Activated T-cell treated with anti-CD3 and anti-CD28 coated beads, Interleukin-2, amount 50 U/mL, for 48 hours (primary cell): Measurements from ENCODE around the gene TACR1.
"Not testable (repeated sequence)": the region's sequence is repeated elsewhere in the genome, so short reads cannot be mapped to it uniquely, and the experiment has no call there.

Source experiments
- DNase-seq, 2 experiments: peaks; one replicate each; pipeline ENCODE4 v3.0.0-alpha.2; 2020

The TACR1 gene, protein sequence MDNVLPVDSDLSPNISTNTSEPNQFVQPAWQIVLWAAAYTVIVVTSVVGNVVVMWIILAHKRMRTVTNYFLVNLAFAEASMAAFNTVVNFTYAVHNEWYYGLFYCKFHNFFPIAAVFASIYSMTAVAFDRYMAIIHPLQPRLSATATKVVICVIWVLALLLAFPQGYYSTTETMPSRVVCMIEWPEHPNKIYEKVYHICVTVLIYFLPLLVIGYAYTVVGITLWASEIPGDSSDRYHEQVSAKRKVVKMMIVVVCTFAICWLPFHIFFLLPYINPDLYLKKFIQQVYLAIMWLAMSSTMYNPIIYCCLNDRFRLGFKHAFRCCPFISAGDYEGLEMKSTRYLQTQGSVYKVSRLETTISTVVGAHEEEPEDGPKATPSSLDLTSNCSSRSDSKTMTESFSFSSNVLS

DNA sequence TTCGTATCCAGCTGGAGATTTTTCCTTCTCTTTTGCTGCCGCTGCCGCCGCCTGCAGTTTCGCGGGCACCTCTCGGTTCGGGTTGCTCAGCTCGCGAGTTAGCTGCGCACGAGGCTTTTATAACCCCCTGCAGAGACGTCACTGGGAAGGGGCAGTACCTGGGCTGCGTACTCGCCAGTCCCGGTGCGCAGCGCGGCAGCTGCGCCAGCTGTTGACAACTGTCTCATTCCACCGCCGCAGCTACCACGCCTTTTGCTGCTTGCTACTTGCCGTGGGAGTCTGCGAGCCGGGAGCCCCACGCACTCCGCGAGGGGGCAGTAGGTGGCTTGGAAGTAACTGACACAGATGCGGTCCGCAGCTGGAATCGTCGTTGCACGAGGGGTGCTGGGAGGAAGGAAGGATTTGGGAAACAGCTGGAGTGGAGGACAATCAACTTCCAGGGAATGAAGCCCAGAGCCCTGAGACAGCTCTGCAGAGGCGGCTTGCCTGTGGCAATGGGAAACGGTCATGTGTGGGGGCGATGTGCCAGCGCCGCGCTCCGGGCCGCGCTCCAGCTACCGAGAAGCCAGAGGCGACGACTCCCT is at the start of gene TACR1:
TACR1 (minus strand) TSS at position 93 of the 584 bp plus-strand sequence. CDS start 586 bp downstream, outside the sequence.
- peak; percentile 64 to 69 for DNase-seq

DNA sequence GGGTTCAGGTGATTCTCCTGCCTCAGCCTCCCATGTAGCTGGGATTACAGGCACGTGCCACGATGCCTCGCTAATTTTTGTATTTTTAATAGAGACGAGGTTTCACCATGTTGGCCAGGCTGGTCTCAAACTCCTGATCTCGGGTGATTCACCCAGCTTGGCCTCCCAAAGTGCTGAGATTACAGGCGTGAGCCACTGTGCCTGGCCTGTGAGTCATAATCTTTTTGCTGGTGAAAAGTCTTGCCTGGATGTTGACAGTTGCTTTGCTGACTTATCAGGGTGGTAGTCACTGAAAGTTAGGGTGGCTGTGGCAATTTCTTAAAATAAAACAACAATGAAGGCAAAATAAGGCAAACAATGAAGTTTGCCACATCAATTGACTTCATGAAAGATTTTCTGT is 49.3 kb upstream of the TACR1 start:
- not testable (repeated sequence) for DNase-seq

DNA sequence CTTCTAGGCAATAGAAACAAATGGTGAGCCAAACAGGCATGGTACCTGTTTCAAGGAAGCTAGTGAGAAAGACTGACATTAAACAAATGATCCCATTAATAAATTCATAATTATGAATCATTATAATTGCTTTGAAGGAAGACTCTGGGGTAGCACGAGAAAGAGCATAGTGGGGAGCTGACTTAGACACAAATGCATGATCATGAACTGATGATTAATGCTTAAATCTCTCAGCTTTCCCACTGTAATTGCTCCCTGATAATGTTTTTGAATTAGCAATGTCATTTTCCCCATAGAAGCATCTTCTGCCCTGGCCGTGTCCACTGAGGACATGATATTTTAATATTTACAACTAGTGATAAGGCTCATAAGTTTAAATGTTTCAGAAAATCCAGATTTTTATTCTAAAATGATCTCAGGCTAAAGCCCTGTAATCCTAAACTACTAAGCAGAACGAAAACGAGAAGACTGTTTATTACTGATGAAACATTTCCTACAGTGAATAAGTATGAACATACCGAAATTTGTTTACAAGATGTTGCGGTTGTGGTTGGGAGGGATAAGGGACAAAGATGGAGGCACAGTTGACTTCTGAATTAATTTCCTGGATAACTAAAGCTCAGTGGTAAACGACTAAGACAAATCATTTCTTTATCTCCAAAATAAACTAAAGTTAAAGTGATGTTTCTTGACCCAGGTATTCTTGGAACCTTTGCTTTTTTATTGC is 47.3 kb upstream of the TACR1 start:
- DNase-seq, result no peak

DNA sequence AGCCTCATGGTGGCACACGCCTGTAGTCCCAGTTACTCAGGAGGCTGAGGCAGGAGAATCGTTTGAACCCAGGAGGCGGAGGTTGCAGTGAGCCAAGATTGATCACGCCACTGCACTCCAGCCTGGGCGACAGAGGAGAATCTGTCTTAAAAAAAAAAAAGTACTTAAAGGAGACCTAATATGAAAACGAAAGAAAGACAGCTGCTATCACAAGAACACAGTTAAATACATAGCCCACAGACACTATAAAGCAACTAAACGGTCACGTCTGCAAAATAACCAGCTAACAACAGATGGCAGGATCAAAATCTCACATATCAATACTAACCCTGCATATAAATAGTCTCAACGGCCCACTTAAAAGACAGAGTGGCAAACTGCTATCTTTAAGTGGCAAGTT is 43.9 kb upstream of the TACR1 start:
- no peak for DNase-seq

DNA sequence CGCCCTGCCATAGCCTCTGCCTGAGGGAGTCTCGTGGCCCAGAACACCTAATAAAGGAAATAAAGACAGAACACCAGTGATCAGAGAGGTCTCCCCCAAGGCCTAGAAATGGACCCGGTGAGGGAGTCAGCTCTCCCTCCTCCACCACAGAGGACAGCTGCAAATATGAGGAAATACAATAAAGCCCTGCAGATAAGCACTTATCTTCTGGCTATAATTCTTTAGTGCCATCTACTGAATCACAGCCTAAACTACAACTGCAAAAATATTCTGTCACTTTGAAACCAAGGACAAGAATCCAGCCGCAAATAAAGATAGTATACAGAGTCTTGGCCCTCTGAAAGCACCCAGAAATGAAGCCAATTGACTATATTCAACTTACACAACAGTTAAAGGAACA is 42.4 kb upstream of the TACR1 start:
- no peak for DNase-seq

DNA sequence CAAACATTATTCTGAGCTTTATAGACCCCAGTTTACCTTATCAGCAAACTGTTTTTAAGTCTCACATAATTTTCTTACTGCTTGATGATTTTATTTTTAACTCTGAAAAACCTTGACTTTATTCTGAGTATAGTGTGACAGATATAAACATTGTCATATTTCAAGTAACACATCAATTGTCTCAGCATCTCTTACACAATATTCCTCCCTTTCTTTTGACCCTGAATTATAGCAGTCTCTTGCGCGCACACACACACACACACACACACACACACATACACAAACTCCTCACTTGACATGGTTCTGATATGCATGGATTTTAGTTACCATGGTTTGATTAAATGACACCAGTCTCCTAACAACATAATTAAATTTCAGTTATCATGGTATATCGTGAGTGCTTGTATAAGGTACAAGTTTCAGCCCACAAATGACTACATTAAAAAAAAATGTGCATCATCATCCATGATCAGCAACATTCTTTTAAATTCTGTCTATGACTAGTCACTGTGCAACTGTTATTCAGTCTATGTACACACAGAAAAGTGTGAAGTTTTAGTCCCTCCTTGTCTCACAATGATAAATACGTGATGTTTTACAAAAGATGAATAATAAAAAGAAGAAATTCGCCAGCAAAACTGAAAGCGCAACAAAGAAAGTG is 39.5 kb upstream of the TACR1 start:
- DNase-seq, result no peak

DNA sequence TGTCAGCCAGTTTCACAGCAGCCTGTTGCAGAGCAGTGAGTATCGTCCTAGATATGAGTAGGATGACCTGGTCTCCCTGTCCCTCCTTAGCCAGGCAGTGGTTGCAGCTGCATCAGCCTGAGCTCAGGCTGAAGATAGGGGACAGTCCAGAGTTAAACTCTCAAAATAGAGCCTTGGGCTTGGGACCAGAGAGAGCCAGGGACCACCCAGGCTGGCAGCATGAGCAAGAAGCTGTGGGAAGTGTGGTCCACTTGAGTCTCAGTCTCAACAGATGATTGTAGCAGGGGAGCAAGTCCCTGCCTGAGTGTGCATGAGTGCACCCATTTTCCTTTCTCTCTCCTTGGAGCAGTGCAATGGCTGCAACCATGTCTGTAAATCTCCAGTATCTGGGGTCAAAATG is 38.0 kb upstream of the TACR1 start:
- DNase-seq, result no peak

DNA sequence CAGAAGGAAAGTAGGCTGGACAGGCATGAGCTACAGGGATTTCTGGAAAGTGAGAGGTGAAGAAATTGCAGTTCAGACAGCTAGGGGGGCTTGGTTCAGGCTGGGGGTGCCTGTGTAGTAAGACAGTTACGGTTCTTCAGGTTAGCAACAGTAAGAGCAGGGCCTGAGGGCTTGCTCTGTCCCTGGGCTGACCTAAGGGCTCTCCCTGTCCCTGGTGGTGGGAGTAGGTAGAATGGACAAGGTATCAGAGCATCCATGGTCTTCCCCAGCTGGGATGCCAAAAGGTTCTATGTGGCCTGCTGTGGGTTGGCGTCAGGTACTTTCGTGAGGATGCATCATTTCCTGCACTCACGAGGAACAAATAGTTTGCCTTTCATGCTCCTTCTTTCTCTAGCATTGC is 34.6 kb upstream of the TACR1 start:
- no peak for DNase-seq

DNA sequence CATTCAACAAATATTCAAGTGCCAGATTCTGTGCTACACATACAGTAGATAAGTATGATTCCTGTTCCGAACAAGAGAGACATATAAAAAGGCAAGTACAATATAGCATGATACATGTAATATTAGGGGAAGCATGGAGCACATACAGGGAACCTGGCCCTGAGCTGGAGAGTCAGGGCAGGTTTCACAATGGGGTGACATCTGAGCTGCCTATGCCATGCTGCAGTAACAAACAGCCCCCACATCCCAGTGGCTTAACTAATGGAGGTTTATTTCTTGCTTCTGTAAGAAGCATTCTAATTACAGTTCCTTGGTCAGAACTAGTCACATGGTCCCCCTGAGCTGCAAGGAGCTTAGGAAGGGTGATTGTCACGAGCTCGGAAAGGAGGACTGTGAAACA is 27.3 kb upstream of the TACR1 start:
- no peak for DNase-seq

DNA sequence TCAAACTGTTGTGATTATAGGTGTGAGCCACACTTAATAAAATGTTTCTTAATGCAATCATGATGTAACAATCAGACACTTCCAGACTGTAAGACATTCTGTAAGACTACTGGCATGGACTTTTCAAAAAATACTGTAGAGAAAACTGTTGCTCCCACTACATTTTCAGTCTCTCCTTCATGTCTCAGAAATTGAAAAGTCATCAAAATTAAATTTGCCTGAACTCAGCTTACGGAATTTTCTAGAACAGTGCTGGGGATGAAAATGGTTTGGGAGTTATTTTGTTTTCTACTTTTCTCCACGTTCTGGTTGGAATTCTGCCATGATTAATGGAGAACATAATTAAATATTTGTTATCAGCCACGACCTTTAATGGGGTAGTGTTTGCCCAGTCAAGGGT is 26.8 kb upstream of the TACR1 start:
- DNase-seq, result no peak

DNA sequence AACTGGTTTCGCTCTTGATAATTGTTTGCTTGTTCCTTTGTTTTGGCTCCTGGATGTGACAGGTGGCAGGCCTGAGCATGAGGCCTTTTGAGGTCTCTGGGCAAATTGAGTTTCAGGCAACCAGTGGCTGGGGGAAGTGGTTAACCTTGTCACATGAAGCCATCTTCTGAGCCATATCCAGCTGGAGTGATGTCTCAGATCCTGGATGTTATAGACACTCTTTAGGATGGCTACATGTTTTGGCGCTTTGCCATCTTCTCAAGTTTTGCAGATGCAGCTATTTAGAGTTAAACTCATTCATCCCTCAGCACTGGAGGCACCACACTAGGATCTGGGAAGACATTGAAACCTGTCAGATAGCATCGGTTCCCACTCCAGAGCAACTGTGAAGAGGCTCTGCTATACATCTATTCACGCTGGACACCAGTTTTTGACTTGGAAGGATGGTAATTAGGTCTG is 25.3 kb upstream of the TACR1 start:
- no peak for DNase-seq

DNA sequence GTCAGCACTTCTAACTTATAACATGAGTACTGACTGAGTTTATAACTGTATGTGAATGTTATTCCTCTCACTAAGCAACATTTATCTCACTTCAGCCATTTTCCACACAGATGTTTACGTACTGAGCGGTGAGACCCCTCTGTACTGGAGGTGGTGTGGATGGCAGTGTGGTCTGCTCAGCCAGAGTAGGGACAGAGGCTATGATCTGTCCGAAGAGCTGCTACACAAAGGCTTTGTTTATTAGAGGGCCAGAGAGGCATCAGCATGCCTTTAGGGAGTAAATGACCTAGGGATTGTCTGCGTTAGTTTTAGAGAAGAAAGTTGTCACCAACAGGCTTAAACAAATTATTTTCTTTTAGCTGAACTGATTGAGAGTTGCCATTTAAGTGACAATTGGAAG is 23.2 kb upstream of the TACR1 start:
- DNase-seq, result no peak

DNA sequence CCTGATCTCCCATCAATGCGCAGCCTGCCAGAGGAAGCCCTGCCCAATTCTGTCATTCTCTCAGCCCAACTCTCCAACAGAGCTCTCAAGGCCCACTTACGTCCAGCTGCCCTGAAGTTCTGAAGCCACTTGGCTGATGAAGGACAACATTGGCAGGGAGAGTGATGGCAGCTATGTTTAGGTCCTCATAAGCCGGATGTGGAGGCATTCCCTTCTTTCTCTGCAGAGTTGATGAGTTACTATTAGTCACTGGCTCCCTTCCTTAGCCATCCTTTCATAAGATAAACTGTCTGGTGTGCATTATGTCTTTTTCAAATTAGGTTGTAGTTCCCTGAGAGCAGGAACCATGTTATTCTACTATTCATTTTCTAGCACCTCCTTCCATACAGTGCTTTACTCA is 22.5 kb upstream of the TACR1 start:
- no peak for DNase-seq

DNA sequence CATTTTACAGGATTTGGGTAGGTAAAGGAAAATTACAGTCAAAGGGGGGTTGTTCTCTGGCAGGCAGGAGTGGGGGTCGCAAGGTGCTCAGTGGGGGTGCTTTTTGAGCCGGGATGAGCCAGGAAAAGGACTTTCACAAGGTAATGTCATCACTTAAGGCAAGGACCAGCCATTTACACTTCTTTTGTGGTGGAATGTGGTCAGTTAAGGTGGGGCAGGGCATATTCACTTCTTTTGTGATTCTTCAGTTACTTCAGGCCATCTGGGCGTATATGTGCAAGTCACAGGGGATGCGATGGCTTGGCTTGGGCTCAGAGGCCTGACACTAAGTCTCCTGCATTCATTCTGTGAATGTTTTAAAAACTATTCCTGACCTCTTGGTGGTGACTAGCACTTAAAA is 19.9 kb upstream of the TACR1 start:
- not testable (repeated sequence) for DNase-seq

DNA sequence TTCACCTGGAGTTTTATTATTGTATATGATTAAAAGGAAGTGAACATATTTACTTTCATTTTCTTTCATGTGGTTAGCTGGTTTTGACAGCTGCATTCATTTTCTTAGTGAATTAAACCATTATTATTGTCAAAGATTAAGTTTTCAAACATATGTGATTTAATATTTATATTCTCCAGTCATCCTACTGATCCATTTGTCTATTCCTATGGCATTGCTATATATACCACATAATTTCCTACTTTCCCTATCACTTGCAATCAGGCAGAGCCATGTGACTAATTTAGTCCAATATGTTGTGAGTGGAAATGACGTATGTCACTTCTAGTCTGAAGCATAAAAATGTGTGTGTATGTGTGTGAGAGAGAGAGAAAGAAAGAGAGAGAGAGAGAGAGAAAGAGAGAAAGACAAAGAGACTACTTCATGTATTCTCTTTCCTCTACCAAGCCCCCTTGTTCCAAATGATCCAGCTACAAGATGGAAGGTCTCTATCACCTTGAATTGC is 12.0 kb upstream of the TACR1 start:
- no peak for DNase-seq

DNA sequence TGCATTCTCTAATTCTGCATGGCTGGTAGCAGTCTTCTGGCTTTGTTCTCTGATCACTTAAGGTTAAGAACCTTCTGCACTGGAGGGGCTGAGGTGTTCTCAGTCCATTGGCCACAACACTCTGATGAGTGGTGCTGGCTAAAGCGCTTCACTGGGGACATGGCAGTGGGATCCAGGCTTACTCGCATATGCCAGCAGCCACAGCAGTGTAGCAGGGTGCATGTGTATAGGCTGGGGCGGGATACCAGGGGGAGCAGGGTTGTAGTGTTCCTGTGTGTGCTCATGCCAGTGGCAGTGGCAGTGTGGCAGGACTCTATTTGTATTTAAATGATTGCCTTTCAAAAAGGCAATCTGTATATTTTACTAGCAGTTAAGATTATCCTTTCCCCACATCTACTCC is 11.1 kb upstream of the TACR1 start:
- no peak for DNase-seq

DNA sequence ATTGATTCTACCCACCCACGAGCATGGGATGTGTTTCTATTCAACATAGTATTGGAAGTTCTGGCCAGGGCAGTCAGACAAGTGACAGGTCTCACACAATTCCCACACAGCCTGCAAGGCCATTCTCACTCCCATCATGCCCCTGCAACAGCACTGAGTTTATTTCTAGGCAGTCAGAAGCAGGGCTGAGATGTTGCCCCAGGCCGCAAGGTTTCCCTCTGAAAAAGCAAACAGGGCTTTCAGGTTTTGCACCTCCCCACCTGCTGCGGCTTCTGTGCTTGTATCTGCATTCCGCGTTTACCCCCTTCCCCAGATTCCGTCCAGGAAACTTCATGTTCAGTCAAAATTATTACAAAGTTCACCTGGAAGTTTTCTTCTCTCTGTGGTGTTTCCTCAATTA is 9.4 kb upstream of the TACR1 start:
- no peak for DNase-seq

DNA sequence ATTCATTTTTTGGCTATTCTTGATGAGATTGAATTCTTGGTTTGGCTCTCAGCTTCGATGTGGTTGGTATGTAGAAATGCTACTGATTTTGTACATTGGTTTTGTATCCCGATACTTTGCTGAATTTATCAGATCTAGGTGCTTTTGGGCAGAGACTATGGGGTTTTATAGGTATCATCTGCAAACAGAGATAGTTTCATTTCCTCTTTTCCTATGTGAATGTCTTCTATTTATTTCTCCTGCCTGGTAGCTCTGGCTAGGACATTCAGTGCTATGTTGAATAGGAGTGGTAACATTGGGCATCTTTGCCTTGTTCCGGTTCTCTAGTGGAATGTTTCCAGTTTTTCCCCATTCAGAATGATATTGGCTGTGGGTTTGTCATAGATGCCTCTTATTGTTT is 5.5 kb upstream of the TACR1 start:
- no peak for DNase-seq

DNA sequence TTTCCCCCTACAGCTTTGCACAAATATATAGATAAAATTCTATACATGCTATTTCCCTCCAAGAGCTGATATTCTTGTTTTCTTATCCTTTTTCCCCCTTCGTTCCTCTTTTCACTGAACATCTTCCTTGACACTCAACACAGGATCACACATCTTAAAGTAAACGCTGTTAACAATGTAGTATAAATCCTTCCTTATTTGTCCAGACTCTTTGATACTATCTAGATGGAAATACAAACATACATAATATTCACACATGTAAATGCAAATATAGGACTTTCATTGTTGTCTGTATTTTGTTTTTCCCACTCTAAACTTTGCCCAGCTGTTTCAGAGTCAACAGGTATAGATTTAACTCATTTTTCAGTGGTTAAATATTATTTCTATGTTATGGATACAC is 3.0 kb upstream of the TACR1 start:
- no peak for DNase-seq

DNA sequence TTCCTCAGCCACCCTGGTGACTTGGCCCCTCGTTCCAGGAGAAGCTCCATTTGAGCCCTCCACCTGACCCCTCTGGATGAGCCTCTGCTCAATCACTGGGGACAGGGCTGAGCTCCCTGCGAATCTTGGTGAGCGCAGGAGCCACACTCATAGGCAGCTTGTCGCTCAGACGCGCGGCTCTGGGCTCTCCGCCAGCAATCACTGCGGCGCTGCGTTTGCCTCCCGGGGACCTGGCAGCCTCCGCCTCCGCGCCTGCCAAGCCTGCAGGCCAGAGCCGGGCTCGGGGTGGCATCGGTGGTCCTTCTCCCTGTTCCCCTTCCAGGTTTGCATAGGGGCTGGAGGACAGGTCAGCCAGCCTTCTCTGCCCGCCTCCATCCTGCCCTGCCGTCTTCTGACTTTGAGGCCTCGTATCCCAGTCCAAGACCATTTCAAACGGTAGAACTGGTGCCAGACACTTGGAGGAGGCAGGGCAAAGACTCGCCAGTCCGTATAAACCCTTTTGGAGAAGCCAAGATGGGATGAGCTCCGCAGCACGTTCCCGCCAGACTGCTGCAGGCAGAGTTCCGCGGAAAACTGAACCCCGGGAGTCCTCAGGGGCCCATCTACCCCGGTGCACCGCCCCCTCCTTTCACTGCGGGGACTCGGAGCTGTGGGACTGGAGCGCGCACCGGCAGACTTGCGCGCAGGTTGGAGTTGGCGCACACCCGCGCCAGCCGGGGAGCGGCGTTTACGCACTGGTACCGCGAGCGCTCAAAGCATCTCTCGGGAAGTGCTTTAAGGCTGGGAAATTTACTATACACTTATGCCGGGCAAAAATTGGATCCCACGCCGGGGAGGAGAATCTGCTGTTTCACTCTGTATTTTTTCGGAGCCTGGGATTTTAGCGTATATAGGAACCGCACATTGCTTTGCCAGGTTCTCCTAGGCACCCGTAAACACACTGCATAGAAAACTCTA is 1.1 kb upstream of the TACR1 start:
- peak; percentile 22 to 30 for DNase-seq

DNA sequence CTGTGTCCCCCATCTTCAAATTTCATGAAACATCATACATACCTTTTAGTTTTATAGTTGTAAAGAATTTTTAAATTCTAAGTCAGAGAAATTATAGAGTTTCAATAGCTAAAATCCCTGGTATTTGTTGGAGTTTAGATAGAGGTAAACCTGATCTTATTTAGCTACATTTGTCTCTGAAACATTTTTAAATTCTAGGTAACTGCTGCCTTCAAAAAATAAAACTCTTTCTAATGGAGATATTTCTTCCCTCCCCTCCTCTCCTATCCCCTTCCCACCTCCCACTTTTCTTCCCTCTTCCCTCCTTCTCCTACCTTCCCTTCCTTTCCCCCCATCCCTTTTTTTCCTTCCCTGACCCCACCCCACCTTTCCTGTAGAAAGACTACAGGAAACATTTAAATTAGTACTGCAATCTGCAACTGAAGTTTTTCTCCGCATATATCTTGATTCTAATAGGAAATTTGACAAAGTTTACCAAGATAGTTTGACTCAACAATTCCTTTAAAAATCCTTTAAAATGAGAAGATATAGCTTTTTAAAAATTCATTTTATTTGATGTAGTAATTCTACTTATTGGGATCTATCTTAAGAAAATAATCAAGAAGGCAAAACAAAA is 4.1 kb downstream of the TACR1 start:
- no peak for DNase-seq
